H9 (cell line): Measurements from ENCODE around the gene MRPL34. TPM values are rescaled to one million over a fixed set of nuclear protein-coding genes. Genes with fewer than 3 reads are reported as not detected.

ENCODE experiments used
- DNase-seq: peaks from one replicate; pipeline ENCODE4 v3.0.0-alpha.2; 2017
- H2AFZ ChIP-seq: one replicate; pipeline ENCODE4 v1.6.1; 2013; ENCODE audit warnings: mild to moderate bottlenecking, low read length, control low read depth, moderate library complexity
- H2AK5ac ChIP-seq: 2 replicates; pipeline ENCODE4 v1.6.1; 2013; ENCODE audit warnings: low read length, control low read depth, mixed read lengths; ENCODE audit not compliant: insufficient read length
- H2BK120ac ChIP-seq: one replicate; pipeline ENCODE4 v1.6.1; 2013; ENCODE audit warnings: low read depth, mild to moderate bottlenecking, low read length, control low read depth, inconsistent platforms; ENCODE audit not compliant: poor library complexity, severe bottlenecking
- H2BK12ac ChIP-seq: 2 replicates; pipeline ENCODE4 v1.6.1; 2013; ENCODE audit warnings: low read length, control low read depth, mixed read lengths, low read depth; ENCODE audit not compliant: insufficient read length
- H2BK15ac ChIP-seq: 2 replicates; pipeline ENCODE4 v1.6.1; 2013; ENCODE audit warnings: low read depth, low read length, control low read depth
- H2BK20ac ChIP-seq: one replicate; pipeline ENCODE4 v1.6.1; 2013; ENCODE audit warnings: low read depth, mild to moderate bottlenecking, low read length, control low read depth, inconsistent platforms; ENCODE audit not compliant: poor library complexity, severe bottlenecking
- H2BK5ac ChIP-seq: 2 replicates; pipeline ENCODE4 v1.6.1; 2013; ENCODE audit warnings: low read length, control low read depth, mixed read lengths; ENCODE audit not compliant: insufficient read length
- H3K14ac ChIP-seq: 2 replicates; pipeline ENCODE4 v1.6.1; 2013; ENCODE audit warnings: low read length, control low read depth; ENCODE audit not compliant: insufficient read depth
- H3K18ac ChIP-seq: 2 replicates; pipeline ENCODE4 v1.6.1; 2013; ENCODE audit warnings: low read depth, mild to moderate bottlenecking, mixed read lengths, low read length, control low read depth; ENCODE audit not compliant: insufficient read length
- H3K23ac ChIP-seq: 2 replicates; pipeline ENCODE4 v1.6.1; 2013; ENCODE audit warnings: low read length, control low read depth, mixed read lengths, low read depth; ENCODE audit not compliant: insufficient read length
- H3K23me2 ChIP-seq: 2 replicates; pipeline ENCODE4 v1.6.1; 2013; ENCODE audit warnings: low read depth, mild to moderate bottlenecking, mixed read lengths, low read length, control low read depth; ENCODE audit not compliant: insufficient read length, poor library complexity, severe bottlenecking
- H3K27ac ChIP-seq: 2 replicates; pipeline ENCODE4 v1.5.1; 2013; ENCODE audit warnings: low read length, control low read depth, mixed read lengths, low read depth; ENCODE audit not compliant: insufficient read length
- H3K27me3 ChIP-seq: 2 replicates; pipeline ENCODE4 v1.6.1; 2013; ENCODE audit warnings: low read length, control low read depth, inconsistent platforms; ENCODE audit not compliant: insufficient read depth
- H3K4ac ChIP-seq: 2 replicates; pipeline ENCODE4 v1.6.1; 2013; ENCODE audit warnings: low read depth, mild to moderate bottlenecking, control low read depth, inconsistent platforms, low read length, moderate library complexity
- H3K4me1 ChIP-seq: 2 replicates; pipeline ENCODE4 v1.6.1; 2013; ENCODE audit warnings: low read length, control low read depth, inconsistent platforms; ENCODE audit not compliant: insufficient read depth
- H3K4me2 ChIP-seq: 2 replicates; pipeline ENCODE4 v1.6.1; 2013; ENCODE audit warnings: low read length, control low read depth, mixed read lengths; ENCODE audit not compliant: insufficient read length, insufficient read depth
- H3K56ac ChIP-seq: 2 replicates; pipeline ENCODE4 v1.6.1; 2013; ENCODE audit warnings: low read depth, mild to moderate bottlenecking, mixed read lengths, low read length, control low read depth; ENCODE audit not compliant: insufficient read length
- H3K79me1 ChIP-seq: 2 replicates; pipeline ENCODE4 v1.6.1; 2013; ENCODE audit warnings: low read depth, mild to moderate bottlenecking, moderate library complexity, low read length, control low read depth, inconsistent platforms; ENCODE audit not compliant: insufficient read depth, poor library complexity, severe bottlenecking
- H3K79me2 ChIP-seq: 2 replicates; pipeline ENCODE4 v1.6.1; 2013; ENCODE audit warnings: low read length, control low read depth, inconsistent platforms; ENCODE audit not compliant: insufficient read depth
- H3K9ac ChIP-seq: 2 replicates; pipeline ENCODE4 v1.6.1; 2013; ENCODE audit warnings: low read length, control low read depth, mixed read lengths; ENCODE audit not compliant: insufficient read length; ENCODE audit errors: extremely low read depth
- H3K9me3 ChIP-seq: one replicate; pipeline ENCODE4 v1.6.1; 2013; ENCODE audit warnings: low read depth, low read length, inconsistent platforms; ENCODE audit not compliant: control insufficient read depth
- H3T11ph ChIP-seq: one replicate; pipeline ENCODE4 v1.6.1; 2013; ENCODE audit warnings: mild to moderate bottlenecking, low read length, control low read depth, inconsistent platforms
- H4K20me1 ChIP-seq: one replicate; pipeline ENCODE4 v1.6.1; 2013; ENCODE audit not compliant: control insufficient read depth, insufficient read length, insufficient read depth
- H4K5ac ChIP-seq: 2 replicates; pipeline ENCODE4 v1.6.1; 2013; ENCODE audit warnings: low read depth, mild to moderate bottlenecking, mixed read lengths, low read length, control low read depth; ENCODE audit not compliant: insufficient read length
- H4K8ac ChIP-seq: replicated peaks from 2 replicates; pipeline ENCODE4 v1.6.1; 2013; ENCODE audit warnings: low read length, control low read depth, mixed read lengths, low read depth; ENCODE audit not compliant: insufficient read length
- H4K91ac ChIP-seq: 2 replicates; pipeline ENCODE4 v1.6.1; 2013; ENCODE audit warnings: low read depth, mild to moderate bottlenecking, moderate library complexity, mixed read lengths, low read length, control low read depth; ENCODE audit not compliant: insufficient read length
- H3K27ac Mint-ChIP-seq, 3 experiments: 2 replicates in 2 of 3; 3 replicates in 1 of 3; pipeline ENCODE4 v1.8.0; 2020 to 2021; ENCODE audit warnings: mixed read lengths in 3 of 3, mild to moderate bottlenecking in 1 of 3, moderate library complexity in 1 of 3
- H3K27me3 Mint-ChIP-seq: 2 replicates; pipeline ENCODE4 v1.8.0; 2021; ENCODE audit warnings: low read depth, mild to moderate bottlenecking, moderate library complexity, mixed read lengths
- H3K36me3 Mint-ChIP-seq, 3 experiments: 2 replicates in 2 of 3; 3 replicates in 1 of 3; pipeline ENCODE4 v1.8.0; 2020 to 2021; ENCODE audit warnings: low read depth in 3 of 3, mixed read lengths in 3 of 3; ENCODE audit not compliant: insufficient read depth in 1 of 3
- H3K4me1 Mint-ChIP-seq, 2 experiments: 2 replicates each; pipeline ENCODE4 v1.8.0; 2020; ENCODE audit warnings: mixed read lengths in 2 of 2
- H3K4me3 Mint-ChIP-seq, 2 experiments: 2 replicates in 1 of 2; 3 replicates in 1 of 2; pipeline ENCODE4 v1.8.0; 2020 to 2021; ENCODE audit warnings: mild to moderate bottlenecking in 2 of 2, mixed read lengths in 2 of 2, moderate library complexity in 1 of 2
- H3K9me3 Mint-ChIP-seq, 2 experiments: 2 replicates in 1 of 2; 3 replicates in 1 of 2; pipeline ENCODE4 v1.8.0; 2020; ENCODE audit warnings: mild to moderate bottlenecking in 2 of 2, mixed read lengths in 2 of 2, moderate library complexity in 1 of 2
- CTCF ChIP-seq: fragments of 200-600 bp; sonication (generic); conservative IDR thresholded peaks from 3 replicates; pipeline ENCODE4 v1.8.0; 2021; ENCODE audit warnings: antibody characterized with exemption, mild to moderate bottlenecking
- WGBS: extraction: QIAGEN DNeasy Blood & Tissue Kit; methylation state at CpG from one replicate; pipeline ENCODE4 v1.1.7; 2013; ENCODE audit warnings: missing lambda C conversion rate, low lambda C conversion rate, mixed read lengths; ENCODE audit not compliant: insufficient read length; ENCODE audit errors: extremely low coverage; 5-methylcytosine and 5-hydroxymethylcytosine counted together
- total RNA-seq: library from RNA; stranded (reverse); gene quantifications from 2 replicates; pipeline ENCODE4 v1.2.1, GENCODE V29; 2021

Gene MRPL34
- total RNA-seq, 1 experiment from 2014 or later = 84.6 TPM

GRCh38 chr19:17323300-17323963, 17.8 kb downstream of the MRPL34 start:
- Mint-ChIP-seq H3K4me1 (peaks cover 6 to 16% of the 10 kb centered on the region in 2 experiments), H3K9me3 (no peaks in the 10 kb centered on the region)
- no peak overlapping the region for H2AK5ac ChIP-seq

More at GRCh38 chr19:17323300-17323963, 17.8 kb downstream of the MRPL34 start:
- DNase-seq = no peak
- no peak overlapping the region for H2AFZ ChIP-seq
- H3K9ac ChIP-seq = no peak overlapping the region
- TF ChIP-seq CTCF = no peak
- no peak overlapping the region for H3K23ac ChIP-seq
- Mint-ChIP-seq H3K4me3 (no peak overlapping the region), H3K27ac (peak overlapping the region in 2 of 3 experiments; percentile 52 to 80; a peak in 2 of 7 replicates), H3K36me3 (peaks cover 12 to 49% (median 28%) of the 10 kb centered on the region in 3 experiments), H3K27me3 (peaks cover 2% of the 10 kb centered on the region; the same call in 1 of the 2 replicates)
- H2BK120ac ChIP-seq = no peak overlapping the region
- H3K23me2 ChIP-seq = peaks cover 5% of the 10 kb centered on the region
- no peak overlapping the region for H4K5ac ChIP-seq
- no peak overlapping the region for H3K14ac ChIP-seq
- H2BK20ac ChIP-seq = no peak overlapping the region
- H3K9me3 ChIP-seq = no peaks in the 10 kb centered on the region
- WGBS = no CpG with 5 or more reads among the region's 56 CpGs
- no peak overlapping the region for H2BK5ac ChIP-seq
- H3K4me2 ChIP-seq = no peak overlapping the region
- no peak overlapping the region for H3K56ac ChIP-seq
- no peak overlapping the region for H2BK12ac ChIP-seq
- H3K4me1 ChIP-seq = no peaks in the 10 kb centered on the region
- no peak overlapping the region for H4K91ac ChIP-seq
- no peaks in the 10 kb centered on the region for H3K27me3 ChIP-seq
- H3K27ac ChIP-seq = no peak overlapping the region
- H4K8ac ChIP-seq = no peak overlapping the region
- H3T11ph ChIP-seq = no peak overlapping the region
- H4K20me1 ChIP-seq = no peaks in the 10 kb centered on the region
- H2BK15ac ChIP-seq = no peak overlapping the region
- no peak overlapping the region for H3K18ac ChIP-seq
- no peak overlapping the region for H3K4ac ChIP-seq
- H3K79me1 ChIP-seq = no peaks in the 10 kb centered on the region
- no peaks in the 10 kb centered on the region for H3K79me2 ChIP-seq
